HG03565 (cell line): Measurements from ENCODE around the gene INTS4.
A peak's percentile ranks its signal among the peaks of the same experiment; 100 is the strongest.
"Not testable (repeated sequence)": the region's sequence is repeated elsewhere in the genome, so short reads cannot be mapped to it uniquely, and the experiment has no call there.

Experiments
- ATAC-seq: cut with Tn5 transposase; IDR thresholded peaks from one replicate; pipeline ENCODE4 v1.9.1; 2021; ENCODE audit warnings: mild to moderate bottlenecking, moderate library complexity; ENCODE audit not compliant: unreplicated experiment

INTS4 gene

GRCh38 chr11:77884186-77884828 is 110.2 kb downstream of the INTS4 start:
- no peak for ATAC-seq

- ATAC-seq = no peak
Measured at GRCh38 chr11:77883775-77884174, 110.7 kb downstream of the INTS4 start.

DNA sequence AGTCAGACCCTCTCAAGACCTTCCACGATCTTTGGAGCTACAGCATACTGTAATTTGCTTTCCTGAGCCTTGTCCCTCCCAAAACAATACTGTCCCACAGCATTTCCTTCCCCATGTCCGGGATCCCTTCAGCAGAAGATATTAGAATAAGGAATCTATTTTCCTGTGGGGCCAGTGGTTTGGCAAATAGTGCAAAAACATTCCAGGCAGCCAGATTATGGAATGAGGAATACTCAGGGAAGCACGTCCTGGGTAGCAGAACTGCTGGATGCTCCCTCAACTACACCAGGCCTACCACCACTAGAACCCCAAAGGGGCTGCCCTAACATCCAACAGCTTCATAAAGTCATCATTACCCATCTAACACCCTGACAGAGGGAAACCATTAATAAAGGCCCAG is 112.1 kb downstream of the INTS4 start:
- ATAC-seq = no peak

DNA sequence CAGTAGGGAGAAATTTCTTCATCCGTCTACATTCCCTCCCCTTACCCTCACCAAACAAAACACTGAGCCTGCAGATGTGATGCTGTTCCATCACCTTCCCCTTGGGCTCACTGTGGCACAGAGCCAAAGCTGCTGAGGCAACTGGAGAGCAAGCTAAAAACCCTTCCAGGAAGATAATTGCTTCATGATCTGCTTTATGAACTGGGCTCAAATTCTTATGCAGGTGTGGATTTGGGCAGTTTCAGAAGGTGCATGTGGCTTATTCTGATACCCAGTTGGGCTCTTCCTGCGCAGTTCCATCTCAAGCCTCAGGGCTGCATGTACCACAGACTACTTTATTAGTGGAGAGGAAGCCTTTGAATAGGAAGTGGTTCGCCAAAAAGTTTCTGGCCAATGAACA is 115.2 kb downstream of the INTS4 start:
- ATAC-seq = peak; percentile 67

- not testable (repeated sequence) for ATAC-seq
Measured at GRCh38 chr11:77878247-77878646, 116.2 kb downstream of the INTS4 start.

DNA sequence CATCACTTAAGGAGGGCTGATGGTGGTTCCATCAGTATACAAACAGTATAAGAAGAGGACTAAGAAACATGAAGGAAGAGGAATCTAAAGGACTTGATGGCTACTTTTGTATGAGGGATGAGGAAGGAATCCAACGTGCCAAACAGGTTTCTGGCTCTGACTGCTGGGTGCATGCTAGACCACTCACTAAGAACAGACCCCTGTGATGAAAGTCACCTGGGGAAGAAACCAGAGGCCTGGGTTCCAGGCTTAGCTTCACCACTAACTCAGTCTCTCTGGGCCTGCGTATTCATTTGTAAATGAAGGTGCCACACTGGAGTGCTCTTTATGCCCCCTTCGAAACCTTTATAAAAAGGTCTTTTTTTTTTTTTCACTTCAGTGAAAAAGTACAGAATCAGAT is 118.4 kb downstream of the INTS4 start:
- no peak for ATAC-seq

DNA sequence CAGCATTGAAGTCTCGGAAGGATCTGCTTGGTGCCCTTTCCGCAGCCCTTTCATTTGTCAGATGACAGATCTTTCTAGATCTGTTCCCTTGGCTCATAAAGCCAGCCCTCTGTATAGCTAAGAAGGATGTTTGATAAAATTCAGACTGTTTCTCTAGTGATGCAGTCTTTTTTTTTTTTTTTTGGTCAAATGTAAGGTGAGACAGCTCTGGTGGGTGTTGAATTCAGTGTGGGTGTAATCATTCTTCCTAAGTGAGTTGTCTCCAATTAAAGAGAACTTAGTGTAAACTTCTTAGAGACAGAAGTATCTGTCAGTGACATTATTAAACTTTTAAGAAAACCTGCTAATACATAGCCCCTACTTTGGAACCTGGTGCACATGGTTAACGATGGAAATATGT is 120.3 kb downstream of the INTS4 start:
- ATAC-seq = no peak

- ATAC-seq = no peak
Measured at GRCh38 chr11:77873345-77873744, 121.1 kb downstream of the INTS4 start.

DNA sequence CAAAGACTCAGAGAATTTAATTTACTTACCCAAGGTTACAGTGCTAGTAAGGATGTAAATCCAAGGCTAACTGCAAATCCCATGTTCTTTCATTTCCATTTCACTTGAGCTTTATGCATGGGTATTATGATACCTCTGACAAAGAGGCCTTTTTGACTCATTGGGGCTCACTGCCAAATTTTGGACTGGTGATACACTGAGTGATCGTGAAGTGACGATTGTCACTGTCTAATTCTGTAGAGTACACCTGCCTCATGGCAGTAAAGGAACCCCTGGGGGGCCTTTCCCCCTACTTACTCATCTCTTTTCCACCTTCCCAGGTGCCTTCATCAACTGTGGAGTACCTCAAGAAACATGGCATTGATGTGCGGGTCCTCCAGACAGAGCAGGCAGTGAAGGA is 122.6 kb downstream of the INTS4 start:
- ATAC-seq = no peak

GRCh38 chr11:77868744-77869143 is 125.7 kb downstream of the INTS4 start:
- ATAC-seq = no peak

DNA sequence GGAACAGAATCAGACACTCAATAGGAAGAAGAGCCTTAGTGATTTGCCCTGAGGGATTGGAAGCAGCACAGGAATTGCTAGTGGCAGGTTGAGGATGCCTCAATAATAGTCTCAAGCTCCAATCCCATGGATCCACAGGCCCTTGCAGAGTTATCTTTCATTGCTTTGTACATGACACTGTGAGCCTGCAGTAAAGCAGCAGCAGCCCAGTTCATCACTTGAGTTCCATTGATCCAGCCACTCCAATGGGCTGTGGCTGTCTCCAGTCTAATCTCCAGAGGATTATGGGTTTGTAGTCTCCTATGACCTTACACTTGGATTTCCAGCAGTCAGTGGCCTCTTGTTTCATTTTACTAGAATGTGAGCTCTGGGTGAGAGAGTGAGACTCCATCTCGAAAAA is 128.1 kb downstream of the INTS4 start:
- no peak for ATAC-seq

- no peak for ATAC-seq
Measured at GRCh38 chr11:77865805-77866204, 128.7 kb downstream of the INTS4 start.

DNA sequence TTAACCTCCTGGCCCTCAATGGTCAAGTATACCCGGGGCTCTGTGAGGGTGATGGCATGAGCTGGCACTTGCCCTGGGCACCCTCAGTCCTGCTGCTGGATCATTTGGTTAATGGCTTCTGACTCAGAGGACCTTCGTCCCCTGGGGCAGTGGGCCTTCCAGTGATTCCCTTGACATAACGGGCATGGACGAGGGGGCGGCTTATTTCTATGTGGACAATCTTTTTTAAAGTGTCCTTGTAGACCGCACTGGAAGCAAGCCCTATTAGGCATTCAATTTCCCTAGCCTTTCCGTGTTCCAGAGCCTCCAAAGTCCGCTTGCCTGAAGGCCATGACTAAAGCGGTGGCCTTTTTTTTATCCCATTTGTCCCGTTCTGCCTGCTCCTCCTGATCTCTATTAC is 133.0 kb downstream of the INTS4 start:
- not testable (repeated sequence) for ATAC-seq

- ATAC-seq = not testable (repeated sequence)
Measured at GRCh38 chr11:77857906-77858457, 136.5 kb downstream of the INTS4 start.

- ATAC-seq = no peak
Measured at GRCh38 chr11:77854838-77855237, 139.6 kb downstream of the INTS4 start.

DNA sequence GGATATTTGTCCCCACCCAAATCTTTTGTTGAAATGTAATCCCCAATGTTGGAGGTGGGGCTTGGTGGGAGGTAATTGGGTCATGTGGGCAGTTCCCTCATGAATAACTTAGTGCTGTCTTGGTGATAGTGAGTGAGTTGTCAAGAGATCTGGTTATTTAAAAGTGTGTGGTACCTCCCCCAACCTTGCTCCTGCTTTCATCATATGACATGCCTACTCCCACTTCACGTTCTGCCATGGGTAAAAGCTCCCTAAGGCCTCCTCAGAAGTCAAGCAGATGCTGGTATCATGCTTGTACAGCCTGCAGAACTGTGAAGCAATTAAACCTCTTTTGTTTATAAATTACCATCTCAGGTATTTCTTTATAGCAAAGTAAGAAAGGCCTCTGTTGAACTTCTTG is 143.0 kb downstream of the INTS4 start:
- no peak for ATAC-seq

DNA sequence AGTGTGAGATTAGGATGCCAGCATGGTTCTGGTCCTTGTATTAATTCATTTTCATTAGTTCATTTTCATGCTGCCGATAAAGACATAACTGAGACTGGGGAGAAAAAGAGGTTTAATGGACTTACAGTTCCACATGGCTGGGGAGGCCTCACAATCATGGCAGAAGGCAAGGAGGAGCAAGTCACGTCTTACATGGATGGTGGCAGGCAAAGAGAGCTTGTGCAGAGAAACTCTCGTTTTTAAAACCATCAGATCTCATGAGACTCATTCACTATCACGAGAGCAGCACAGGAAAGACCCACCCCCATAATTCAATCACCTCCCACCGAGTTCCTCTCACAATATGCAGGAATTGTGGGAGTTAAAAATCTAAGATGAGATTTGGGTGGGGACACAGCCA is 150.8 kb downstream of the INTS4 start:
- ATAC-seq = not testable (repeated sequence)

- ATAC-seq = no peak
Measured at GRCh38 chr11:77842441-77843121, 151.9 kb downstream of the INTS4 start.

DNA sequence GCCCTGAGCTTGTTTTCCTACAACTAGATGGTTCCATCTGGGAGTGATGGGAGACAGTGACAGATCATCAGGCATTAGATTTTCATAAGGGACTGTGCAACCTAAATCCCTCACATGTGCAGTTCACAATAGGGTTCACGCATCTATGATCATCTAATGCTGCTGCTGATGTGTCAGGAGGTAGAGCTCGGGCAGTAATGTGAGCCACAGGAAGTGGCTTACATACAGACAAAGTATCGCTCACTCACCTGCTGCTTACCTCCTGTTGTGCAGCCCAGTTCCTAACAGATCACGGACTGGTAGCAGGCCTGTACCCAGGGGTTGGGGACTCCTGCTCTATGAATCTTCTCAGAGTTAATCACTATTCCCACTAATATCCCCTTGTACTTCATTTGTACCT is 161.2 kb downstream of the INTS4 start:
- ATAC-seq = no peak

DNA sequence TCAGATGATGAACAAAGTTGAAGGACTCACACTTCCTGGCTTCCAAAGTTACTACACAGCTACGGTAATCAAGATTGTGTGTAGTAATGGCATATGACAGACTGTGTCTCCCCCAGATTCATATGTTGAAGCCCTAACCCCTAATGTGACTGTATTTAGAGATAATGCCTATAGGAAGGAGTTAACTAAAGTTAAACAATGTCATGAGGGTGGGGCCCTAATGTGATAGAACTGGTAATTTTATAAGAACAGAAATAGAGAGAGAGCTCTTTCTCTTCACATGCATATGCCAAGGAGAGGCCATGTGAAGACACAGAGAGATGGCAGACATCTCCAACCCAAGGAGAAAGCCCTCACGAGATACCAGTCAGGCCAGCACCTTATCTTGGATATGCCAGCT is 165.5 kb downstream of the INTS4 start:
- ATAC-seq = no peak
